Measurements from ENCODE around the gene SNTB2.
"Not testable (repeated sequence)": the region's sequence is repeated elsewhere in the genome, so short reads cannot be mapped to it uniquely, and the experiment has no call there.

The SNTB2 gene

DNA sequence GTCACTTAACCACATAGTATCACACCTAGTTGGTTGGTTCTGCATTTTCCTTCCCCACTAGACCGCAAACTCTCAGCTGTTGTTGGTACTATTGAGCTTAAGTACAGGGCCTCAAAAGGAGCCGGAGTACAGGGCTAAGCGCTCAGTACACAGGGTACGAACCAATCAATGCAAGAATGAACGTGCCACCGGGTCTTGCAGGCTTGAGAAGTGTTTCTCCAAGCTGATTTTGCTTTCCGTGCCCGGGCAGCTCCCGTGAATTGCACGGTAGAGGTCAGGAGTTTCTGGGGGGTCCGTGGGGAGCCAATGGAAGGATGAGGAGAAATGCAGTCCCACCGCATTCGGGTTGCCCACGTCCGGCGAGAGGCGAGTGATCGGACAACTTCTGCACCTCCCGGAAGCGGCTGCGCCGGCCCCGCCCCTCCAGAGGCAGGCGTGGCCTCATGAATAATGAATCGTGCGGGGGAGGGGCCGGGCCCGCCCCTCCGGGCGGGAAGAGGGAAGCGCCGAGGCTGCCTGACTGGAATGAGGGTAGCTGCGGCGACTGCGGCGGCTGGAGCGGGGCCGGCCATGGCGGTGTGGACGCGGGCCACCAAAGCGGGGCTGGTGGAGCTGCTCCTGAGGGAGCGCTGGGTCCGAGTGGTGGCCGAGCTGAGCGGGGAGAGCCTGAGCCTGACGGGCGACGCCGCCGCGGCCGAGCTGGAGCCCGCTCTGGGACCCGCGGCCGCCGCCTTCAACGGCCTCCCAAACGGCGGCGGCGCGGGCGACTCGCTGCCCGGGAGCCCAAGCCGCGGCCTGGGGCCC is at the start of gene SNTB2:
SNTB2 (plus strand) TSS at position 523 of the 804 bp plus-strand sequence; CDS start at position 526, 3 bp downstream.
- peak; percentile 26 to 94 (median 80) for DNase-seq

GRCh38 chr16:69138608-69139007 is 48.4 kb upstream of the SNTB2 start:
- DNase-seq: no peak

GRCh38 chr16:69139464-69139863 is 47.5 kb upstream of the SNTB2 start:
- DNase-seq: not testable (repeated sequence)

- DNase-seq: no peak
Measured at GRCh38 chr16:69141014-69141413, 46.0 kb upstream of the SNTB2 start.

DNA sequence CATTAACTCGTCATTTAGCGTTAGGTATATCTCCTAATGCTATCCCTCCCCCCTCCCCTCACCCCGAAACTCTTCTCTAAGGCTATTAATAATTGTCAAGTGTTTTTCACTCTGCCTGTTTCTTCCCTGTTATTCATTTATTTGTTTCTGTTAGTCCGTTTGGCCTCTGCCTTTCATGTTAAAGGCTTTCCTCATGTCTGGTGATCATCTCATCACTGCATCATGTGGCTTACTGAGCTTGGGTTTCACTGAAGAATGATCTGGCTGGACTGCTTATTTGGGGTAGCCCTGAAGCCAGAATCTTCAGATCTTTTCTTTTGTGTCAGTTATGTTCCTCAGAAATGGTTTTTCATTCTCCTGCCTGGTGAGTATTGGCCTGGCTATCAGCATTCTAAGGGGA is 45.0 kb upstream of the SNTB2 start:
- no peak for DNase-seq

- no peak for DNase-seq
Measured at GRCh38 chr16:69143116-69143515, 43.8 kb upstream of the SNTB2 start.

DNA sequence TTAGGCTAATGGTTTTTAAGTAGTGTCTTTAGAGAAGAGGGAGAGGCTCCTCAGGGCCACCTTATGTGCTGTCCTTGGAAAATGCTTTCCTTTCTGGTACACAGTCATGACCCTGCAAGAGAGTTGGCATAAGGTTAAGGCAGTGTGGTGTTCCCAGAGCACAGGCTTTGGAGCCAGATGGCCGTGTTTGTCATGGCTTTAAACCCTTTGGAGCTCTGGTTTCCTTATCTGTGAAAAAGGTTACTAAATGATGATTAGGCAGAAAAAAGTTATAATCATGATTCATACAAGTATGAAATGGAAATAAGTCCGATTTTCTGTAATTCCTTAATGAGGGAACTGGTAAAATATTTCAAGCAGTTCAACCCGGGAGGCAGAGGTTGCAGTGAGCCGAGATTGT is 41.3 kb upstream of the SNTB2 start:
- DNase-seq: no peak

- not testable (repeated sequence) for DNase-seq
Measured at GRCh38 chr16:69149621-69150020, 37.3 kb upstream of the SNTB2 start.

DNA sequence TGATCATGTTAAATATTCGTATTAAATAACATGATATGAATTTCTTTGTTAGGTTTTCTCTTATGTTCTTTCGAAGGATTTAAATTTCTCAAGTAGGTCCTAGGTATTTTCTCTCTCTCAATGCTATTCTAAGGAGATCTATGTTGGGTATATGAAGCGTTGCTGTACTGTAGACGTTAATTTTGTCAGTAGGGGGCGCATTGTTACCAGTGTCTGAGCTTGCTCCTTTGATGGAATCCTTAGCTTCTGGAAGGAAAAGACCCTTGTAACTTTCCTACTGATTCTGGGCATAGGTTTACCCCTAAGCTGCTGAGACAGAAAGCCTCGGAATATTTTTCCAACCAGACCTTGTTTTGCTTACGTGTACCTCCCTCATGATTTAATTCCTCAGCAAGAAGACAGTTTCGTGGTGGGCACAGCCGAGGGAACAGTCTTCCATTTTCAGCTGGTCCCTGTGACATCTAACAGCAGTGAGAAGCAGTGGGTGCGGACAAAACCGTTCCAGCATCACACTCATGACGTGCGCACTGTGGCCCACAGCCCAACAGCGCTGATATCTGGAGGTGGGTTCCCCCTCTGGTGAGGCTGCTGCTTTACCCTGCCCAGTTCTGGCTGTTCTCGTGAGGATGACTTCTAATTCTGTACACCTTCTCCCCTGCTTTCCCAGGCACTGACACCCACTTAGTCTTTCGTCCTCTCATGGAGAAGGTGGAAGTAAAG is 36.7 kb upstream of the SNTB2 start:
- peak in 24 of 51 donors; percentile 1 to 69 (median 19) for DNase-seq

GRCh38 chr16:69157196-69157595 is 29.8 kb upstream of the SNTB2 start:
- DNase-seq: peak in 1 of 51 donors; percentile 36

GRCh38 chr16:69160192-69160591 is 26.8 kb upstream of the SNTB2 start:
- no peak for DNase-seq

DNA sequence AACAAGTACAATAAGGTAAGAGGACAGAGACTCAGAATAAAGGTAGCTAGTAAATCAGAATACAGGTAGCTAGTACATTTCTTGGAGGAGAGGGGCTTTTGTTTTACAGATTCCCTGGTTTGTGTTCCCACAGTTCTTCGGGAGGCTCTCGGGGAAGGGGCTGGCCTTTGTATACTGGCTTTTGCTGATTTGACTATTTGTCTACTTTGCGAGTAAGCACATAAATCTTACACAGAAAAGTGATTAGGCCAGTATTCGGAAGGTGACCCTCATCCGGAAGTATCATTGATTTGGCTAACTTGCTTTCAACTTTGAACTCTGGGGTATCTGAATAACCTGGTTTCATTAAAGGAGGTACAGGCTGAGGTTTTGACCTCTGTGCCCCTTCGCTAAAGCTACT is 21.4 kb upstream of the SNTB2 start:
- no peak for DNase-seq

- peak in 2 of 51 donors; percentile 23 to 55 for DNase-seq
Measured at GRCh38 chr16:69166221-69166833, 20.6 kb upstream of the SNTB2 start.

DNA sequence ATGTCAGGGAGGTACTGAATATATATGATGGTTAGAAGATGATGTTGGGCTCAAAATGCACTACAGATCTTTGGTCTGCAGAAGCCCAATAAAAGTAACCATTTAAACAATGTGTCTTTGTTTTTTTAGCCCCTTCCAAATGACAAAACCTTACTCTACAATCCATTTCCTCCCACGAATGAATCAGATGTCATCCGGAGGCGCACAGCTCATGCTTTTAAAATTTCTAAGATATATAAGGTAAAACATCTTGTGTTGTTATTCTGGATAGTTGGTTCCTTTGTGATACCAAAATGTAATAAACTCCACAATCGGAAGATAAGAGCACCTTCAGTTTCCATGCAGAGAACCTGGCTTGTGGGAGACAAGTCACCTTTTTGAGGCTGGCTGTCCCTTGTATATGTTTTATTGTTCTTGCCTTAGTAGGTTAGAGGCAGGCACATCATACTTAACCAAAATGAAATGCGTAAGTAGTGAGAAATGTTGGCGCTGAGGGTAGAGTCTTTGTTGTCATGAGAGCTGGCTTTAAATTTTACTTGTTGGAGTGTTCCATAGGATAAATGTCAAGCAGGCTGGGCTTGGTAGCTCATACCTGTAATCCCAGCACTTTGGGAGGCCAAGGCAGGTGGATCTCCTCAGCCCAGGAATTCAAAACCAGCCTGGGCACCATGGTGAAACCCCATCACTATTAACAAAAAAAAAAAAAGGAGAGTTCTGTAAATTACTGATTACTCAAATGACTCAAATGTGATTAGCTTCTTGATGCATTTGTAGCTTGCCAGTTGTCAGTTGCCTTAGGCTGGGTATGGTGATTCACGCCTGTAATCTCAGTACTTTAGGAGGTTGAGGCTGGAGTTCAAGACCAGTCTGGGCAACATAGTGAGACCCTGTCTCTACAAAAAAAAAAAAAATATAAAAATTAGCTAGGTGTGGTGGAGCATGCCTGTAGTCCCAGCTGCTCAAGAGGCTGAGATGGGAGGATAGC is 19.7 kb upstream of the SNTB2 start:
- DNase-seq: peak in 1 of 51 donors; percentile 44

DNA sequence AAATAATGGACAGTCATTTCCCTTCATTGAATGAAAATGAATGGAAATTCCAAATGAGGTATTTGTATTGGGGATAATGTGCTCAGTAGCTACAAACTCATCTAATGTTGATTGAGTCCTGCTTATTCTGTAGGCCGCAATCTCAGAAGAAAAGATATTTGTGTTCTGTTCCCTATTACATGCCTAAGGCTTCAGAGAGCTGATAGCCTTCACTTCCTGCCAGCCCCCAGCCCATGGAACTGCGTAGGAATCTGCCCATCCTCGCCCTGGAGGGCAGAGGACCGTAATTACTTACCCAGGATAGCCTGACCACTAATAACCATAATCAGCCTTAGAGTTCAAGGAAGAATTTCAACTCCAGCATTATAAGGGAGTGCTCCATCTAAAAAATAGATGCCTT is 17.9 kb upstream of the SNTB2 start:
- no peak for DNase-seq

GRCh38 chr16:69169607-69170352 is 17.2 kb upstream of the SNTB2 start:
- DNase-seq: no peak

DNA sequence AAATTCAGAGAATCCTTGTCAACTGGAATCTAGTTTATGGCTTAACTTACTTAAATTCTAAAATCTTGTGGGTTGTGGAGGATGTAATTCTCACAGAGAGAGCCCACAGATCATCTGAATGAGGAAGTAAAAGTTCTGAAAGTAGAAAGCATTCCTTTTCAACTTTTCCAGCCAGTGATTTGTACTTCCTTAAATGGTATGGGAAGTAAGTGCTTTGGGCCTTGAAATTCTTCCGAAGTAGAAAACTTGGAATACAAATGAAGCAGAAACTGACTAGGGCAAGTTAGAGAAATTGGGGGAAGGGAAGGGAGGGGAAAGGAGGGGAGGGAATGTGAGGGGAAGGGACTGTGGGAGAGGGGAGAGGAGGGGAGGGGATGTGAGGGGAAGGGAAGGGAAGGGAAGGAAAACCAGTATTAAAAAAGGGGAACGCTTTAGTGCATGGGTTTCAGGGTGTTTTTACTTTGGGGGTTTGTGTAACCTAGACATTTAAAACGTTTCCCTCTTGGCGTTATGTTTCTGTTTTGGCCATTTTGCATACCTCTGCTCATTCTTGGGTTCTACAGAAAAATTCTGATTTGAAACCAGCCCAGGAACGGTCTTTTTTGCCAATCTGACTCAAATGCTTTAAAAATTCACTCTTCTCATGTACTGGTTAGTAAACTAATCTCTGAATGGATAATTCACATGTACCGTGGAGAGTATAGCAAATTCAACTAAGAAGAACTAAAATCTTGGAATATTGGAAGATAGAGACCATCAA is 15.5 kb upstream of the SNTB2 start:
- DNase-seq: no peak

DNA sequence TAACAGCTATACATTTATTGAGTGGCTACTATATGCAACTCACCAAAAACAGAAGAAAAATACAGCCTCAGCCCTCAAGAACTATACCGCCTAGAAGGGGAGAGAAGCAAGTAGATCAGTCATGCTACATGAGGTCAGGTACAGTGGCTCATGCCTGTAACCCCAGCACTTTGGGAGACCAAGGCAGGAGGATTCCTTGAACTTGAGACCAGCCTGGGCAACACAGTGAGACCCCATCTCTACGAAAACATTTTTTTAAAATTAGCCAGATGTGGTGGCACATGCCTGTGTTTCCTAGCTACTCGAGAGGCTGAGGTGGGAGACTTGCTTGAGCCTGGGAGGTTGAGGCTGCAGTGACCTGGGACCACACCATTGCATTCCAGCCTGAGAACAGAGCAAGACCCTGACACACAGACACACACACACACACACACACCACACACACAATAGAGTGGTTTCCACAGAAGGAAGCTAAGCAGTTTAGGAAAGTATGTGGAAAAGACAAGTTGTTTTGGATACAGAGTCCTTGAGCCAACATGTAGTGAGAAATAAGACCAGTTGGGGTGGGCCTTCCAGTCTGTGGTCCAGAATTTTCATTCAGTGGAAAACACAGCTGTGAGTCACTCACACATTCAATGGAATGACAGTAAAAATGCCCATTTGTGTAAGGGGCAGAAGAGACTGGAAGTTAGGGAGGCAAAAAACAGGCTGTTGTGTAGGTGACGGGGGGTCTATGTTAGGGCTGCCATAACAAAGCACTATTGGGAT is 10.7 kb upstream of the SNTB2 start:
- no peak for DNase-seq
